K562 (cell line): ENCODE measurements around the gene MPL.

Experiments used
- BRCA1 ChIP-seq, 2 experiments: fragments of 450-650 bp in 1 of 2; sonication (generic) in 1 of 2; formaldehyde crosslinking in 1 of 2; IDR thresholded peaks; 2 replicates each; pipeline versions ENCODE4 v1.5.0 to v1.6.1; 2017 to 2020; ENCODE audit warnings: mild to moderate bottlenecking in 1 of 2, missing genetic modification reagents in 1 of 2
- HMG20B ChIP-seq: fragments of 250-450 bp; sonication (Bioruptor Pico); IDR thresholded peaks from 2 replicates; pipeline ENCODE4 v1.5.0; 2021; ENCODE audit warnings: mild to moderate bottlenecking
- MYC ChIP-seq, 2 experiments: fragments of 250-450 bp in 1 of 2; sonication (Bioruptor Pico) in 1 of 2; IDR thresholded peaks; 2 replicates each; pipeline versions ENCODE4 v1.5.1 to v1.6.1; 2012 to 2021; ENCODE audit warnings: low read depth in 2 of 2, borderline replicate concordance in 1 of 2, improper control_type of control experiment in 1 of 2, low read length in 1 of 2, mild to moderate bottlenecking in 1 of 2, moderate library complexity in 1 of 2
- NFATC3 ChIP-seq: fragments of 450-650 bp; IDR thresholded peaks from 2 replicates; pipeline ENCODE4 v1.6.1; 2017; ENCODE audit warnings: mild to moderate bottlenecking
- POLR2H ChIP-seq: IDR thresholded peaks from 2 replicates; pipeline ENCODE4 v1.6.1; 2016; ENCODE audit warnings: missing genetic modification characterization, low read depth, mild to moderate bottlenecking, control low read depth, missing compliant biosample characterization, moderate library complexity
- SMC3 ChIP-seq: conservative IDR thresholded peaks from 2 replicates; pipeline ENCODE4 v1.6.1; 2011; ENCODE audit warnings: low read depth, low read length, improper control_type of control experiment; ENCODE audit not compliant: insufficient read depth
- TAF1 ChIP-seq: IDR thresholded peaks from 2 replicates; pipeline ENCODE4 v1.6.1; 2011; ENCODE audit warnings: mild to moderate bottlenecking, low read length, moderate library complexity; ENCODE audit not compliant: insufficient read depth, control insufficient read depth, severe bottlenecking; ENCODE audit errors: extremely low read depth
- USF1 ChIP-seq: sonication (generic); formaldehyde crosslinking; IDR thresholded peaks from 2 replicates; pipeline ENCODE4 v1.9.0; 2022; ENCODE audit warnings: mild to moderate bottlenecking, missing genetic modification reagents
- ZKSCAN3 ChIP-seq: fragments of 250-450 bp; sonication (Bioruptor Pico); IDR thresholded peaks from 2 replicates; pipeline ENCODE4 v1.4.0; 2020
- ZNF354B ChIP-seq: fragments of 250-450 bp; sonication (Bioruptor Pico); IDR thresholded peaks from 2 replicates; pipeline ENCODE4 v1.4.0; 2020
- TF ChIP-seq, protein P1 (sequence below), 2 experiments: fragments of 450-650 bp; formaldehyde crosslinking in 1 of 2; IDR thresholded peaks; 2 replicates each; pipeline versions ENCODE4 v1.4.0 to v1.6.1; 2014 to 2020; ENCODE audit warnings: mild to moderate bottlenecking in 2 of 2, borderline replicate concordance in 1 of 2, low read depth in 1 of 2
- TF ChIP-seq, protein P2 (sequence below), 3 experiments: IDR thresholded peaks in 2 of 3; conservative IDR thresholded peaks in 1 of 3; 2 replicates each; pipeline ENCODE4 v1.5.1; 2011 to 2012; ENCODE audit warnings: low read length in 3 of 3, mild to moderate bottlenecking in 3 of 3, control low read depth in 2 of 3, improper control_type of control experiment in 1 of 3, inconsistent platforms in 1 of 3, low read depth in 1 of 3, mixed read lengths in 1 of 3, moderate library complexity in 1 of 3; ENCODE audit not compliant: insufficient read depth in 2 of 3
- TF ChIP-seq, protein P3 (sequence below): sonication (generic); formaldehyde crosslinking; IDR thresholded peaks from 2 replicates; pipeline ENCODE4 v1.5.0; 2020; ENCODE audit warnings: missing genetic modification reagents

- TF ChIP-seq NFATC3 (no peak), ZKSCAN3 (CRISPR knock-in tag) (no peak), HMG20B (CRISPR knock-in tag) (no peak), POLR2H (tag) (no peak), BRCA1 (IDR thresholded peaks at IDR 0.05) (no peak), BRCA1 (CRISPR knock-in tag; IDR thresholded peaks at IDR 0.05) (no peak), SMC3 (no peak), USF1 (no peak), MYC (IDR thresholded peaks at IDR 0.05; ENCODE audit: low read depth, low read length) (no peak), MYC (CRISPR knock-in tag; IDR thresholded peaks at IDR 0.05; ENCODE audit: borderline replicate concordance, low read depth) (no peak), ZNF354B (CRISPR knock-in tag) (no peak), TAF1 (no peak)
- TF ChIP-seq, protein P1, sequence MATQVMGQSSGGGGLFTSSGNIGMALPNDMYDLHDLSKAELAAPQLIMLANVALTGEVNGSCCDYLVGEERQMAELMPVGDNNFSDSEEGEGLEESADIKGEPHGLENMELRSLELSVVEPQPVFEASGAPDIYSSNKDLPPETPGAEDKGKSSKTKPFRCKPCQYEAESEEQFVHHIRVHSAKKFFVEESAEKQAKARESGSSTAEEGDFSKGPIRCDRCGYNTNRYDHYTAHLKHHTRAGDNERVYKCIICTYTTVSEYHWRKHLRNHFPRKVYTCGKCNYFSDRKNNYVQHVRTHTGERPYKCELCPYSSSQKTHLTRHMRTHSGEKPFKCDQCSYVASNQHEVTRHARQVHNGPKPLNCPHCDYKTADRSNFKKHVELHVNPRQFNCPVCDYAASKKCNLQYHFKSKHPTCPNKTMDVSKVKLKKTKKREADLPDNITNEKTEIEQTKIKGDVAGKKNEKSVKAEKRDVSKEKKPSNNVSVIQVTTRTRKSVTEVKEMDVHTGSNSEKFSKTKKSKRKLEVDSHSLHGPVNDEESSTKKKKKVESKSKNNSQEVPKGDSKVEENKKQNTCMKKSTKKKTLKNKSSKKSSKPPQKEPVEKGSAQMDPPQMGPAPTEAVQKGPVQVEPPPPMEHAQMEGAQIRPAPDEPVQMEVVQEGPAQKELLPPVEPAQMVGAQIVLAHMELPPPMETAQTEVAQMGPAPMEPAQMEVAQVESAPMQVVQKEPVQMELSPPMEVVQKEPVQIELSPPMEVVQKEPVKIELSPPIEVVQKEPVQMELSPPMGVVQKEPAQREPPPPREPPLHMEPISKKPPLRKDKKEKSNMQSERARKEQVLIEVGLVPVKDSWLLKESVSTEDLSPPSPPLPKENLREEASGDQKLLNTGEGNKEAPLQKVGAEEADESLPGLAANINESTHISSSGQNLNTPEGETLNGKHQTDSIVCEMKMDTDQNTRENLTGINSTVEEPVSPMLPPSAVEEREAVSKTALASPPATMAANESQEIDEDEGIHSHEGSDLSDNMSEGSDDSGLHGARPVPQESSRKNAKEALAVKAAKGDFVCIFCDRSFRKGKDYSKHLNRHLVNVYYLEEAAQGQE (IDR thresholded peaks at IDR 0.05; ENCODE audit: borderline replicate concordance), result no peak
- TF ChIP-seq, protein P1 (CRISPR knock-in tag; IDR thresholded peaks at IDR 0.05; ENCODE audit: low read depth), result no peak
- TF ChIP-seq, protein P2, sequence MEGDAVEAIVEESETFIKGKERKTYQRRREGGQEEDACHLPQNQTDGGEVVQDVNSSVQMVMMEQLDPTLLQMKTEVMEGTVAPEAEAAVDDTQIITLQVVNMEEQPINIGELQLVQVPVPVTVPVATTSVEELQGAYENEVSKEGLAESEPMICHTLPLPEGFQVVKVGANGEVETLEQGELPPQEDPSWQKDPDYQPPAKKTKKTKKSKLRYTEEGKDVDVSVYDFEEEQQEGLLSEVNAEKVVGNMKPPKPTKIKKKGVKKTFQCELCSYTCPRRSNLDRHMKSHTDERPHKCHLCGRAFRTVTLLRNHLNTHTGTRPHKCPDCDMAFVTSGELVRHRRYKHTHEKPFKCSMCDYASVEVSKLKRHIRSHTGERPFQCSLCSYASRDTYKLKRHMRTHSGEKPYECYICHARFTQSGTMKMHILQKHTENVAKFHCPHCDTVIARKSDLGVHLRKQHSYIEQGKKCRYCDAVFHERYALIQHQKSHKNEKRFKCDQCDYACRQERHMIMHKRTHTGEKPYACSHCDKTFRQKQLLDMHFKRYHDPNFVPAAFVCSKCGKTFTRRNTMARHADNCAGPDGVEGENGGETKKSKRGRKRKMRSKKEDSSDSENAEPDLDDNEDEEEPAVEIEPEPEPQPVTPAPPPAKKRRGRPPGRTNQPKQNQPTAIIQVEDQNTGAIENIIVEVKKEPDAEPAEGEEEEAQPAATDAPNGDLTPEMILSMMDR (IDR thresholded peaks at IDR 0.05 in 2 of 3, conservative IDR thresholded peaks at IDR 0.05 in 1 of 3; ENCODE audit: insufficient read depth in 2 of 3, low read depth in 1 of 3, low read length in 3 of 3), result no peak
- TF ChIP-seq, protein P3, sequence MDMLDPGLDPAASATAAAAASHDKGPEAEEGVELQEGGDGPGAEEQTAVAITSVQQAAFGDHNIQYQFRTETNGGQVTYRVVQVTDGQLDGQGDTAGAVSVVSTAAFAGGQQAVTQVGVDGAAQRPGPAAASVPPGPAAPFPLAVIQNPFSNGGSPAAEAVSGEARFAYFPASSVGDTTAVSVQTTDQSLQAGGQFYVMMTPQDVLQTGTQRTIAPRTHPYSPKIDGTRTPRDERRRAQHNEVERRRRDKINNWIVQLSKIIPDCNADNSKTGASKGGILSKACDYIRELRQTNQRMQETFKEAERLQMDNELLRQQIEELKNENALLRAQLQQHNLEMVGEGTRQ (CRISPR knock-in tag), result no peak
These were observed 16.2 kb upstream of the MPL start for GRCh38 chr1:43321331-43321891.
